ENCODE results near the gene DNAH1. TPM values are rescaled to one million over a fixed set of nuclear protein-coding genes. Genes with fewer than 3 reads are reported as not detected.

Gene DNAH1
- total RNA-seq, 1 experiment from 2014 or later, result 5.5 TPM

GRCh38 chr3:52443268-52443610 is 127.1 kb downstream of the DNAH1 start:
- Histone ChIP-seq H3K4me2 (ENCODE audit: low read length) (no peak overlapping the region), H3K36me3 (ENCODE audit: control insufficient read depth in 1 of 2, insufficient read depth in 2 of 2, low read length in 2 of 2) (no peaks in the 10 kb centered on the region), H3K9me3 (ENCODE audit: control insufficient read depth in 1 of 2, insufficient read depth in 1 of 2, low read depth in 1 of 2, low read length in 2 of 2) (no peaks in the 10 kb centered on the region), H3K27me3 (ENCODE audit: insufficient read depth, low read length) (no peaks in the 10 kb centered on the region), H3K27ac (ENCODE audit: low read depth, low read length) (no peak overlapping the region), H2AFZ (ENCODE audit: low read depth, low read length, poor library complexity, severe bottlenecking) (no peak overlapping the region), H3K9ac (ENCODE audit: low read length) (no peak overlapping the region), H3K4me1 (ENCODE audit: control insufficient read depth in 1 of 2, insufficient read depth in 2 of 2, low read length in 2 of 2) (peaks cover 2 to 17% of the 10 kb centered on the region in 2 experiments; a peak in 3 of 4 replicates), H3K9me2 (ENCODE audit: insufficient read depth) (no peaks in the 10 kb centered on the region), H3K4me3 (replicated peaks in 1 of 2; ENCODE audit: low read depth in 1 of 2, low read length in 2 of 2) (no peak overlapping the region), H3K79me2 (ENCODE audit: insufficient read depth, low read length) (no peaks in the 10 kb centered on the region), H4K20me1 (ENCODE audit: insufficient read depth) (no peaks in the 10 kb centered on the region)
- POLR2A ChIA-PET, result no interaction called here
- TF ChIP-seq ZFX (IDR thresholded peaks at IDR 0.05) (no peak), ZBTB33 (IDR thresholded peaks at IDR 0.05; ENCODE audit: extremely low read depth, insufficient replicate concordance, low read length) (no peak), YY1 (IDR thresholded peaks at IDR 0.05; ENCODE audit: extremely low read depth, insufficient replicate concordance, low read depth, low read length) (no peak), JUND (IDR thresholded peaks at IDR 0.05) (no peak), EZH2 (IDR thresholded peaks at IDR 0.05) (no peak), SRF (IDR thresholded peaks at IDR 0.05; ENCODE audit: low read depth) (no peak), SP1 (IDR thresholded peaks at IDR 0.05; ENCODE audit: low read depth) (no peak), RAD21 (IDR thresholded peaks at IDR 0.05; ENCODE audit: low read depth) (no peak)
- TF ChIP-seq, protein P1, sequence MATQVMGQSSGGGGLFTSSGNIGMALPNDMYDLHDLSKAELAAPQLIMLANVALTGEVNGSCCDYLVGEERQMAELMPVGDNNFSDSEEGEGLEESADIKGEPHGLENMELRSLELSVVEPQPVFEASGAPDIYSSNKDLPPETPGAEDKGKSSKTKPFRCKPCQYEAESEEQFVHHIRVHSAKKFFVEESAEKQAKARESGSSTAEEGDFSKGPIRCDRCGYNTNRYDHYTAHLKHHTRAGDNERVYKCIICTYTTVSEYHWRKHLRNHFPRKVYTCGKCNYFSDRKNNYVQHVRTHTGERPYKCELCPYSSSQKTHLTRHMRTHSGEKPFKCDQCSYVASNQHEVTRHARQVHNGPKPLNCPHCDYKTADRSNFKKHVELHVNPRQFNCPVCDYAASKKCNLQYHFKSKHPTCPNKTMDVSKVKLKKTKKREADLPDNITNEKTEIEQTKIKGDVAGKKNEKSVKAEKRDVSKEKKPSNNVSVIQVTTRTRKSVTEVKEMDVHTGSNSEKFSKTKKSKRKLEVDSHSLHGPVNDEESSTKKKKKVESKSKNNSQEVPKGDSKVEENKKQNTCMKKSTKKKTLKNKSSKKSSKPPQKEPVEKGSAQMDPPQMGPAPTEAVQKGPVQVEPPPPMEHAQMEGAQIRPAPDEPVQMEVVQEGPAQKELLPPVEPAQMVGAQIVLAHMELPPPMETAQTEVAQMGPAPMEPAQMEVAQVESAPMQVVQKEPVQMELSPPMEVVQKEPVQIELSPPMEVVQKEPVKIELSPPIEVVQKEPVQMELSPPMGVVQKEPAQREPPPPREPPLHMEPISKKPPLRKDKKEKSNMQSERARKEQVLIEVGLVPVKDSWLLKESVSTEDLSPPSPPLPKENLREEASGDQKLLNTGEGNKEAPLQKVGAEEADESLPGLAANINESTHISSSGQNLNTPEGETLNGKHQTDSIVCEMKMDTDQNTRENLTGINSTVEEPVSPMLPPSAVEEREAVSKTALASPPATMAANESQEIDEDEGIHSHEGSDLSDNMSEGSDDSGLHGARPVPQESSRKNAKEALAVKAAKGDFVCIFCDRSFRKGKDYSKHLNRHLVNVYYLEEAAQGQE (IDR thresholded peaks at IDR 0.05; ENCODE audit: low read depth), result no peak
- intact Hi-C loops (cut with micrococcal nuclease), result no loop called here
- DNase-seq (ENCODE audit: low read depth, low spot score), result no peak
- CTCF ChIA-PET, result no interaction called here
- BruUV-seq (replicated peaks), result no TSS peak
- RAD21 ChIA-PET (ENCODE audit: low non-redundant PET in 1 of 2, low total read pairs in 2 of 2, uncharacterized antibody in 2 of 2, unreplicated experiment in 2 of 2), result no interaction called here
- ATAC-seq, result no peak
